GM18870 (cell line): ENCODE results near the gene SULT2B1.

Source experiments
- ATAC-seq: cut with Tn5 transposase; IDR thresholded peaks from one replicate; pipeline ENCODE4 v1.9.1; 2021; ENCODE audit warnings: moderate library complexity; ENCODE audit not compliant: unreplicated experiment

The SULT2B1 gene

DNA sequence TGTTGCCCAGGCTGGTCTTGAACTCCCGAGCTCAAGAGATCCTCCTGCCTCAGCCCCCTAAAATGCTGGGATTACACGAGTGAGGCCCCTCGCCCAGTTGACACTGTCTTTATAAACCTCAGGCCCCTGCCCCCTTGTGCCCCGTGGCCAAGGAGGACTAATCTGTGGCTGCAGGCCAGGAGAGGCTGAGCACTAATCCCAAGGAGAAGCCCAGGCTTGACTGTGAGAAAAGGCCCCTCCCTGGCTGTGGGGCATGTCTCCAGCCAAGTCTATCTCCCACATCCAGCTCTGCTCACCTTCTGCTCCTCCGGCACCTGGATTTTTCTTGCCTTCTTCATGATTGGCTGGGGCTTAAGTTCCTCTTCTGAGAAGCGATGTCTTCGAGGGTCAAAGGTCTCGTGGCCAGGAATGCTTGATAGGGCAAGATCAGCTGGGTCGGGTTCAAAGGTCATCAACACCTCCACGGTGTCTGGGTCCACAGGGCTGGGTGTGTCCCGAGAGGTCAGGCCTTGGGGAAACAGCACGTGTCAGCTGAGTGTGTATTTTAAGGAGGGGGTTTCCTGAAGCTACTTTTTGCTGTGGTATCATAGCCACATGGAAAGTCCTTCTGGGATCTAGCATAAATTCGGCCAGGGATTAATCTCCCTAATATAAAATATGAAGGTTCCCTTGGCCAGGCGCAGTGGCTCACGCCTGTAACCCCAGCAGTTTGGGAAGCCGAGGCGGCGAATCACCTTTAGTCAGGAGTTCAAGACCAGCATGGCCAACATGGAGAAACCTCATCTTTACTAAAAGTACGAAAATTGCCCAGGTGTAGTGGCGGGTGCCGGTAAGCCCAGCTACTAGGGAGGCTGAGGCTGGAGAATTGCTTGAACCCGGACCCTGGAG is 81.4 kb downstream of the SULT2B1 start:
- no peak for ATAC-seq

DNA sequence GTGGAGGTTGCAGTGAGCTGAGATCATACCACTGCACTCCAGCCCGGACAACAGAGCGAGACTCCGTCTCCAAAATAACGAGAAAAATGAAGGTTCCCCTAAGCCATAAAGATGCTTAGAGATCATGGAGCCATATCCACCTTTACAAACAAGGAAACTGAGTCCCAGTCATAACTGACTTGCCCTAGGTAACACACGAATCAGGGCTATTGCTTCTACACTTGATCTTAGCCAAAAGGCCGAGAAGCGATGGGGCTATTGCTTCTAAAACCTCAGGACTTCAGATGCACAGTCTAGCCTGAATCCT is 82.0 kb downstream of the SULT2B1 start:
- ATAC-seq: no peak

DNA sequence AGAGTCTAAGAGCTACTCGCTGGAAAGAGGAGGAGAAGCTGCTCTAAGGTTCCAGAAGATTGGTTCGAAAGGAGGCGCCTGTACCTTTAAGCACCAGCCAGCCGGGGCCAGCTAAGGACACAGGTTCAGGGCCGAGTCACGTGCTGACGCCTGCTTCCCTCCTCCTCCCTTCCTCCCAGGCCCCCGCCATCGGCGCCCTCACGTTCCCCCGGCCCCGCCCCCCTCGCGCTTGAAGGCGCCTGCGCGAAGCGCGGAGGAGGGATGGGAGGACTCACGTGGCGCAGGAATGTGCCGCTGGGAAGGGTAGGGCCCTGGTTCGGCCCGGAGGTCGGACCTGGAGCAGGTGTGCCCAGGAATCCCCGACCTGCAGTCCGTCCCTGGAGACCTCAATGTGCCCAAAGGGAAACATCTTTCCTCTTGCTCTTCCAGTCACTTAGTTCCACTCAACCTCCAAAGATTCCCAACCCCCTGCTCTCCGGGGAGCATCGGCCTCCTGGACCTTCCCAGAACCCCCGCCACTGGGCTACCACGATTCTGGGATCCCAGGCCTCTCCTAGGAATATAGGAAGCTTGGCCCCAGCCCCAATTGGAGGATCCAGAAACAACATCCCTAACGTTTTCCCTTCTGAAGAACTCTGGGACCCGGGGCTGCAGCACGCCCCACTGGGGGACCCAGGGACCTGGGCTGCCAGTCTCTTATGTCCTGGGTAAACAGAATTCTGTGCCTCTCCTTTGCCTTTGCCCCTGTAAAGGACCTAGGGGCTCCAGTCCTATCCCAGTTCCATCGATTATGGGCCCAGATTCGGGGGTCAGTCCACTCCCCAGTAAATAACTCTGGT is 82.7 kb downstream of the SULT2B1 start:
- peak; percentile 27 for ATAC-seq

DNA sequence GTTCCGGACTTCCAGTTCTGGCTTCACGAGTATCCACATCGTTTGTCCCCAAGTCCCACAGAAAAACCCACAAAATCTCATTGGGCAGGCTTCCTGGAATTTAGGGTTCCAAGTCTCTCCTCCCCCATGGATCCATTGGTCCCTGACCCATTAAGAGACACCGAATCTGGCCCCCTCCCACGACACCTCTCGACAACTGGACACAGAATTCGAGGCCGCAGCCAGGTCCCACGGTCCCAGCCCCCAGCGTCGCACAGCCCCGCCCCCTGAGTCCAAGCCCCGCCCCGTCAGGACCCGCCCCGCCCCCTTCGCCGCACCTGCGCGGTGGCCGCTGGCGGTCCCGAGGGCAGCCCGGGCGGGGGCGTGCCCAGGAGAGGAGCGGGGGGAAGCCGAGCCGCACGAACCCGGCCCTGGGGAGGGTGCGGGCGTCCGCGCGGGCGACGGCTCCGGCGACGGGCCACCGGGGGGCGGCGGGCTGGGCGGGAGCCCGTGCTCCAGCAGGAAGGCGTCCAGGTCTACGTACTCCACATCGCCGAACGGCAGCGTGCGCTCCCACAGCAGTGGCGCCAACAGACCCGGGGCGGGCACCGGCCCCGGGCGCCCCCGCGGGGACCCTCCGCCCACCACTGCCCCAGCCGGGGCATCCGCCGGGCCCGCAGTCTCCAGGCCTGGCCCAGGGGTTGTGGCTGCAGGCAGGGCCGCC is 83.4 kb downstream of the SULT2B1 start:
- ATAC-seq: no peak

DNA sequence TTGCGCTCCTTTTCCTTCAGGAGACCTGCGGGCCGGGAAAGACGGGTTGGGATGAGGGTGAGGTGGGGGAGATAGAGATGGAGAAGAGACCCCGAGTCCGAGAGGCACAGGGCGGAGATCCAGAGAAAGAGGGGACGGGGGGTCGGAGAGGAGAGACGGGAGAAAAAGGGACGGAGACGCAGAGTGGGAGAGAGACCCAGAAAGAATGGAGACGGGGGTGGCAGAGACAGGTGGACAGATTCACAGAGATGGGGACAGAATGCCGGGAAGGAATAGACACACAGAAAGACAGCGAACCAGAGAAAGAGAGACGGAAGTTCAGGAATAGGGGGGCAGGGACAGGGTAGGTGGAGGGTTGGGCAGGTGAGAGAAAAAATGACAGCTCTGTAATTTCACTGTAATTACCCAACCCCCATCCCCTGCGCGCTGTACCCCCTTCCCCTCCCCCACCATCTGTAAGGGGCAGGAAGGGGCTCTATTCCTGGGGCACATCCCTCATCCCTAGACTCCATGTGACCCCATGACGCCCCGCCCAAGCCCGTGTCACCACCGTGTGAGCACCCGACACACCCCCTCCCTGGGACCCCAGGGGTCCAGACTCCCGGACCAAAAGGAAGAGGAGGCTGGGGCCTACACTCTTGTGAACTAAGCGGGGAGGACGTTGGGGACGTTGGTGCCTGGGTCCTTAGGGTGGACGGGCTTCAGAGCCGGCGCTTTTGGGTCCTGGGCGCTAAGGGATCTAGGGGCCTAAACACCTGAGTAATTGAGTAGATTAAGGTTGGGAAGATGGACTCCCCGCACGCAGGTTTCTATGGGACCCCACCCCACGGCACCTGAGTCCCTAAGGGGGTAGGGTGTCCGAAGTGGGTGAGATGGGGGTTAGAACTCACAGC is 84.2 kb downstream of the SULT2B1 start:
- ATAC-seq: no peak

GRCh38 chr19:48636859-48637448 is 85.0 kb downstream of the SULT2B1 start, which contains the start of gene DBP:
TSS of gene DBP (minus strand) at chr19:48637379. CDS start at chr19:48636994, 385 bp downstream.
- no peak for ATAC-seq

DNA sequence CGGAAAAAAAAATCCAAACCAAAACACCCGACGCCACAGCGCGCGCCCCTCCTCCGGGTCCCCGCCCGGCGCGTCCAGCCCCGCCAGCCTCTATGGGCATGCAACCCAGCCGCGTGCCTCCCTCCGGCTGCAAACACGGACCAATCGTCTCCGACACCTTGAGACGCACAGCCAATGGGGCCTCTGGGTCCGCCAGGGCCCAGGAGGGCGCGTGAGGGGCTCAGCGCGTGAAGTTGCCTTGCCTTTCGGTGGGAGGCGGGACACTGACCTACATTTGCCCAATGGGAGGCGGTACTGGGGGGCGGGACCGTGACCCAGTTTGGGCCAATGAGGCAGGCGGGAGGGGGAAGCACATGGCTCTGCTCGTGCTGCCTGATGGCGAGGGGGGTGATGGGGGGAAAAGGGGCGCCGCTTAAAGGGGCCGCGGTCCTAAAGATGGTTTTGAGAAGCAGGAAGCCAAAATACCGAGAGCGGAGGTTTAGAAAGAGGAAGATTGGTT is 85.5 kb downstream of the SULT2B1 start:
- peak; percentile 71 for ATAC-seq

DNA sequence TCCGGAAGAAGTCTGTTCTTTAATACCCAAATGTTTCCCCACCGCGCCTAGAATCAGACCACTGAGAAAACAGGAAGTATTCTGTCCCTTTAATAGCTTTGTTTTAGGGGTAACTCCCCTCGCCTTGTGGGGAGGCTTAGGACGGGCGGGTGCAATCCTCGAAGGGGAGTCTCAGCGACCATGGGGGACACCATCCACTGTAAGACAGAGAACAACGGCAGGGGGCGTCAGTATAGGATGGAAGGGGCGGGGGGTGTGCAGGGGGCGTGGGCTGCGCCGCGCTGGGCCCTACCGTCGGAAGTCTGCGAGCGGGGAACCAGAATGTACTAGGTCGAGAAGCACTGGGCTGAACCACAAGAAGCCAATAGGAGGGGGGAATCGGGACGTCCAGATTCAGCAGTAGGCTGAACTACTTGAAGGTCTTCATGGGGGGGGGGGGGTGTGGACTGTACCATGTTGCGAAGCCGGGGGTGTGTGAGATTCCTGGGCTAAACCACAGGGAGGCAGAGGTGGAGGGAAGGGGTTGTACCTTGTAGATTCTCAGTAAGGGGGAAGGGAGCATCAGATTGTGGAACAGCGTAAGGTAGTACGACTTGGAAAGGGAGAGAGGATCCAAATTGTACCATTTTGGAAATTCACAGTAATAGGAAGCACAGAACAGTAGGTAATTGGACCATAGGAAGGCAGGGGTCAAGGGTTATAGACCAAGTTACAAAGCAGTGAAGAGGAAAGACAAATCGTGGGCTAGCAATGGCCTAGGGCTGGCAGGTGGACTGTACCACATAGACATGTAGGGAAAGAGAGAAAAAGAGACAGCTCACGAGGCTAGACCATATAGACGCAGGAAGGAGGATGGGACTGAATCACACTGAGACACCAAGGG is 86.2 kb downstream of the SULT2B1 start:
- ATAC-seq: peak; percentile 11

DNA sequence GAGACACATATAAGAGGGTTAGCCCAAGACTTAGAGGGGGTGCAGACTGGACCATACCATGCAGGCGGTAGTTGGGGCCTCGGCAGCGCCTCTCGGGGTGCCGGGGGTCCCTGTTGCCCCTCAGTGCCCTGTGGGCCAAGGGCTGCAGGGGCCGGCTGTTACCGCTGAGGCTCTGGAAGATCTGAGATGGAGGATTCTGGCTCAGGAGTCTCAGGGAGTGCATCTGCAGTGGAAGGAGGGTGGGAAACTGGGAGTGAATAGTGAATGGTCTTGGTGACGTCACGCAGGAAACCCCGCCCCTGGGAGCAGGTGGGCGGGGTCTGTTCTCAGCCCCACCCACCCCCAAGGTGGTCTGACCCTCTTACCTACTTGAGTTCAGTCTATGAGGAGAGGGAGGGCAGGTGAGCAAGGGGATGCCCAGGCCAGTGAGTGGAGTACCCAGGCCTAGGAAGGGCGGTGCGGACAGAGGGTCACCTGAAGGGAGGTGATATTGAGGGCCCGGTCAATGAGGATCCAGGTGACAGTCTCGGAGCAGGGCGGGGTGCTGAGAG is 86.9 kb downstream of the SULT2B1 start:
- ATAC-seq: no peak

GRCh38 chr19:48639483-48640375 is 87.8 kb downstream of the SULT2B1 start:
- no peak for ATAC-seq

DNA sequence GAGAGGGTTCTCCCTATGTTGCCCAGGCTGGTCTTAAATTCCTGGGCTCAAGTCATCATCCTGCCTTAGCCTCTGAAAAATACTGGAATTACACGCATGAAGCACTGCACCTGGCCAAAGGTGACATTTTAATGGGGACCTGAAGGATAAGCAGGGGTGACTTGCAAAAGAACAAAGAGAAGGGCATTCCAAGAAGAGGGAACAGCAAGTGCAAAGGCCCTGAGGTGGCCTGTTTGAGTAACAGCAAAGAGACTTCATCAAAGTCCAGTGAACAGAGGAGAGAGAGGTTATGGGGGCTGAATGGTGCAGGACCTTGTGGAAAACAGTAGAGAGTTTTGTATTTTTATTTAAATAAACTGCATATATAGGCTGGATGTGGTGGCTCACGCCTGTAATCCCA is 89.9 kb downstream of the SULT2B1 start:
- ATAC-seq: no peak

GRCh38 chr19:48642862-48643261 is 90.9 kb downstream of the SULT2B1 start:
- ATAC-seq: no peak

- ATAC-seq: no peak
These were observed 92.4 kb downstream of the SULT2B1 start for GRCh38 chr19:48644355-48644754.

- no peak for ATAC-seq
These were observed 93.1 kb downstream of the SULT2B1 start for GRCh38 chr19:48644839-48645619.

DNA sequence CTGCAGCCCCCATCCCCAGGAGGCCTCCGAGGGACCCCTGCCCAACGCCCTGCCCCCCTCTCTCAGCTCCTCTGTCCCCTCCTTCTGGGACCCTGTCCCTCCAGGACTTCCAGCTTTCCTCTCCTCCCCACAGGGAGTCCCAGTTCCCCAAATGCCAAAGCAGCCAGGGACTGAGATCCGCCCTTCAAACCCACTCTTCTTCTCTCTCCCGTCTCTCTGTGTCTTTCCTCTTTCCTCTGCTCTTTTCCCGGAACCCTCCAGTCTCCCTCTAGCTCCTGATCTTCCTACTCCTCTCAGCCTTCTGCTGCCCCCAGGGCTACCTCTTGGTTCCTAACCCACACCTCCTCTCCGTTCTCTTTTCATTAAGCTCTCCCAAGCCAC is 93.6 kb downstream of the SULT2B1 start:
- ATAC-seq: no peak

DNA sequence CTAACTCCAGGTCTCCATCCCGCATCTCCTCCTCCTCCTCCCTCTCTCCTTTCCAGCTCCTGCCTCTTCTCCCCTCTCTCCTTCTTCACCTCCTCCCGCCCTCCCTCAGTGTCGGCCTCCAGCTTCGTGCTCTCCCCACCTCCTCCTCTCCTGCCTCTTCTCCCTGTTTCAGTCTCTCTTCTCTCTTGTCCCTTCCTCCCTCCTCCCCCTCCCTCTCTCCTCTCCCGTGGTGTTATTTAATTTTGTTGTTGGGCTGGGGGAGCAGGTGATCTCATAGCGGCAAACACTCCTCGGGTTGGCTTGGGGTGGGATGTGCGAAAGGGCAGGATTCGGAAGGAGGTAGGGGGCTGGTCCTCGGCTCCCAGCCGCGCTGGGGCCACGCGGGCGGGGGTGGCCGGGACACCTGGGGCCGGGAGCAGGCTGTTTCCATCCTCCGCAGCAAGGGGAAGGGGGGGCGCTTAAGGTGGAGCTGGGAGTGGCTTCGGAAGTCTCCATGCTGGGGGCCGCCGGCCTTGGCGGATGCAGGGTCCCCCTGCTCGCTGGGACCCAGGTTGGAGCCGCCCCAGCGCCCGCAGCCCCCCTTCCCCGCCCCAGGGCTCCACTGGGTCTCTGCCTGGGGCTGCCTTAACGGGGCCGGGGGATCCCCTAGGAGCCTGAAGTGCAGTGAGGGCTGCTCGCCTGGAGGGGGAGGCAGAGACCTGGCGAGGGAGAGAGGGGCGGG is 94.2 kb downstream of the SULT2B1 start, which contains the start of gene CA11:
Gene CA11, minus strand, starts transcription at position 187 of the 721 bp plus-strand sequence. CDS start 555 bp downstream, outside the sequence.
- no peak for ATAC-seq
